ENCODE data around the gene PEX7. TPM values are rescaled to one million over a fixed set of nuclear protein-coding genes. Genes with fewer than 3 reads are reported as not detected.
"Not testable (repeated sequence)": the region's sequence is repeated elsewhere in the genome, so short reads cannot be mapped to it uniquely, and the experiment has no call there.

PEX7 gene
- total and polyA plus RNA-seq, 2 experiments from 2014 or later = 11.8 to 13.5 TPM

DNA sequence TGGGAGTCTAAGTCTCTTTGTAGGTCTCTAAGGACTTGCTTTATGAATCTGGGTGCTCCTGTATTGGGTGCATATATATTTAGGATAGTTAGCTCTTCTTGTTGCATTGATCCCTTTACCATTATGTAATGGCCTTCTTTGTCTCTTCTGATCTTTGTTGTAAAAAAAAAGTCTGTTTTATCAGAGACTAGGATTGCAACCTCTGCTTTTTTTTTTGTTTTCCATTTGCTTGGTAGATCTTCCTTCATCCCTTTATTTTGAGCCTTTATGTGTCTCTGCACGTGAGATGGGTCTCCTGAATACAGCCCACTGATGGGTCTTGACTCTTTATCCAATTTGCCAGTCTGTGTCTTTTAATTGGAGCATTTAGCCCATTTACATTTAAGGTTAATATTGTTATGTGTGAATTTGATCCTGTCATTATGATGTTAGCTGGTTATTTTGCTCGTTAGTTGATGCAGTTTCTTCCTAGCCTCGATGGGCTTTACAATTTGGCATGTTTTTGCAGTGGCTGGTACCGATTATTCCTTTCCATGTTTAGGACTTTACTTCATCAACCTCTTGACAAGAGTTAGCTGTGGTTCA is 27.7 kb downstream of the PEX7 start:
- H3K27me3 ChIP-seq (ENCODE audit: insufficient read depth); H3K4me2 ChIP-seq; H3K27ac ChIP-seq (ENCODE audit: low read depth); ATAC-seq; H3K27ac Mint-ChIP-seq; H3K4me3 ChIP-seq; H3K36me3 ChIP-seq (ENCODE audit: insufficient read depth); H3K9me2 ChIP-seq (ENCODE audit: insufficient read depth); H3K4me1 ChIP-seq (ENCODE audit: insufficient read depth); H3K4me3 Mint-ChIP-seq; H4K20me1 ChIP-seq (replicated peaks; ENCODE audit: insufficient read depth); H3K27me3 Mint-ChIP-seq (ENCODE audit: insufficient read depth, low read depth, poor library complexity); H2AFZ ChIP-seq; H3K4me1 Mint-ChIP-seq; DNase-seq (ENCODE audit: low spot score); H3K9me3 Mint-ChIP-seq; H3F3A ChIP-seq (replicated peaks; ENCODE audit: low read depth): not testable (repeated sequence)
- peaks cover 46% of the 10 kb centered on the region for H3K36me3 Mint-ChIP-seq (ENCODE audit: low read depth)
- H3K79me2 ChIP-seq (replicated peaks; ENCODE audit: insufficient read depth) = peaks cover 11% of the 10 kb centered on the region; the same call in 1 of the 2 replicates

DNA sequence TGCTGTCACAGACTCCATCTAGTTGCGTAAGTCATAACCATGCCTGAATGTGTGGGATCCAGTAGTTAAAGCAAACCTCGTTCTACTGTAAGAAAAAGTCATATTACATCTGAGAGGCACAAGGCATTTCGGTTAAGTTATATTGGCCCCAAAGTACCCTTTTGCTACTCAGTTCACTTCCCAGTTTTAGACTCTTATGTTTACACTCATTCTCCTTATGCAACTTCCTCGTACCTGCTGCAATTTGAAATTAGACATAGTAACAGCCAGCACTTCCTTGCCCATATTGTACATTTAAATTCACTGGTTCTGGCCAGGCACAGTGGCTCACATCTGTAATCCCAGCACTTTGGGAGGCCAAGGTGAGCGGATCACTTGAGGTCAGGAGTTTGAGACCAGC is 37.0 kb downstream of the PEX7 start:
- H3K4me3 Mint-ChIP-seq = no peak overlapping the region
- H3K4me3 ChIP-seq = no peak overlapping the region
- H3K4me1 Mint-ChIP-seq = no peaks in the 10 kb centered on the region
- H4K20me1 ChIP-seq (replicated peaks; ENCODE audit: insufficient read depth) = 0 out of 2 replicates have a peak, but pooled peaks cover 6% of the 10 kb centered on the region
- no peak for ATAC-seq
- H2AFZ ChIP-seq = no peak overlapping the region
- DNase-seq (ENCODE audit: low spot score) = no peak
- peaks cover 2% of the 10 kb centered on the region for H3K27me3 Mint-ChIP-seq (ENCODE audit: insufficient read depth, low read depth, poor library complexity)
- no peaks in the 10 kb centered on the region for H3K4me1 ChIP-seq (ENCODE audit: insufficient read depth)
- H3K79me2 ChIP-seq (replicated peaks; ENCODE audit: insufficient read depth) = no peaks in the 10 kb centered on the region
- no peaks in the 10 kb centered on the region for H3F3A ChIP-seq (replicated peaks; ENCODE audit: low read depth)
- H3K36me3 Mint-ChIP-seq (ENCODE audit: low read depth) = no peaks in the 10 kb centered on the region
- H3K27me3 ChIP-seq (ENCODE audit: insufficient read depth) = no peaks in the 10 kb centered on the region
- no peaks in the 10 kb centered on the region for H3K9me2 ChIP-seq (ENCODE audit: insufficient read depth)
- H3K27ac ChIP-seq (ENCODE audit: low read depth) = no peak overlapping the region
- no peak overlapping the region; the same call in 1 of the 2 replicates for H3K27ac Mint-ChIP-seq
- no peaks in the 10 kb centered on the region for H3K36me3 ChIP-seq (ENCODE audit: insufficient read depth)
- H3K4me2 ChIP-seq = no peak overlapping the region
- H3K9me3 Mint-ChIP-seq = no peaks in the 10 kb centered on the region
- TF ChIP-seq NANOG (IDR thresholded peaks at IDR 0.05; ENCODE audit: borderline replicate concordance) (no peak), ZNF114 (CRISPR knock-in tag; IDR thresholded peaks at IDR 0.05) (no peak), POLR2AphosphoS5 (IDR thresholded peaks at IDR 0.05; ENCODE audit: low read depth) (no peak), EZH2phosphoT487 (IDR thresholded peaks at IDR 0.05; ENCODE audit: unreplicated experiment) (no peak), STAT1 (IDR thresholded peaks at IDR 0.05; ENCODE audit: unreplicated experiment) (no peak), ZNF331 (CRISPR knock-in tag; IDR thresholded peaks at IDR 0.05; ENCODE audit: low read depth) (no peak), CREB1 (CRISPR knock-in tag; IDR thresholded peaks at IDR 0.05; ENCODE audit: low read depth) (no peak), REST (IDR thresholded peaks at IDR 0.05; ENCODE audit: unreplicated experiment) (no peak), JUNB (IDR thresholded peaks at IDR 0.05; ENCODE audit: unreplicated experiment) (no peak), ETS1 (IDR thresholded peaks at IDR 0.05) (no peak)
- TF ChIP-seq, protein P1, sequence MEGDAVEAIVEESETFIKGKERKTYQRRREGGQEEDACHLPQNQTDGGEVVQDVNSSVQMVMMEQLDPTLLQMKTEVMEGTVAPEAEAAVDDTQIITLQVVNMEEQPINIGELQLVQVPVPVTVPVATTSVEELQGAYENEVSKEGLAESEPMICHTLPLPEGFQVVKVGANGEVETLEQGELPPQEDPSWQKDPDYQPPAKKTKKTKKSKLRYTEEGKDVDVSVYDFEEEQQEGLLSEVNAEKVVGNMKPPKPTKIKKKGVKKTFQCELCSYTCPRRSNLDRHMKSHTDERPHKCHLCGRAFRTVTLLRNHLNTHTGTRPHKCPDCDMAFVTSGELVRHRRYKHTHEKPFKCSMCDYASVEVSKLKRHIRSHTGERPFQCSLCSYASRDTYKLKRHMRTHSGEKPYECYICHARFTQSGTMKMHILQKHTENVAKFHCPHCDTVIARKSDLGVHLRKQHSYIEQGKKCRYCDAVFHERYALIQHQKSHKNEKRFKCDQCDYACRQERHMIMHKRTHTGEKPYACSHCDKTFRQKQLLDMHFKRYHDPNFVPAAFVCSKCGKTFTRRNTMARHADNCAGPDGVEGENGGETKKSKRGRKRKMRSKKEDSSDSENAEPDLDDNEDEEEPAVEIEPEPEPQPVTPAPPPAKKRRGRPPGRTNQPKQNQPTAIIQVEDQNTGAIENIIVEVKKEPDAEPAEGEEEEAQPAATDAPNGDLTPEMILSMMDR (conservative IDR thresholded peaks at IDR 0.05; ENCODE audit: low read depth in 2 of 2) = no peak
